Karpas-422 (cell line): ENCODE measurements around the gene RCSD1. TPM values are rescaled to one million over a fixed set of nuclear protein-coding genes. Genes with fewer than 3 reads are reported as not detected.
A peak's percentile ranks its signal among the peaks of the same experiment; 100 is the strongest.

Source experiments
- DNase-seq: peaks from one replicate; pipeline ENCODE4 v3.0.0-alpha.2; 2015
- H2AFZ ChIP-seq: fragments of 200-600 bp; sonication (generic); 2 replicates; pipeline ENCODE4 v1.6.1; 2014; ENCODE audit warnings: antibody characterized with exemption, low read length, mixed read lengths
- H3K27ac ChIP-seq: fragments of 200-600 bp; sonication (generic); 2 replicates; pipeline ENCODE4 v1.5.1; 2014; ENCODE audit warnings: mild to moderate bottlenecking, low read length, moderate library complexity
- H3K27me3 ChIP-seq: fragments of 200-600 bp; sonication (generic); 2 replicates; pipeline ENCODE4 v1.6.1; 2014; ENCODE audit warnings: low read length, mixed read lengths
- H3K36me3 ChIP-seq: fragments of 200-600 bp; sonication (generic); 2 replicates; pipeline ENCODE4 v1.6.1; 2014; ENCODE audit warnings: low read length, mixed read lengths; ENCODE audit not compliant: insufficient read depth
- H3K4me1 ChIP-seq: fragments of 200-600 bp; sonication (generic); 2 replicates; pipeline ENCODE4 v1.6.1; 2014; ENCODE audit warnings: mild to moderate bottlenecking, low read length, mixed read lengths
- H3K4me2 ChIP-seq: fragments of 200-600 bp; sonication (generic); 2 replicates; pipeline ENCODE4 v1.6.1; 2014; ENCODE audit warnings: low read length, low read depth, mild to moderate bottlenecking; ENCODE audit not compliant: poor library complexity, severe bottlenecking
- H3K4me3 ChIP-seq: fragments of 200-600 bp; sonication (generic); 2 replicates; pipeline ENCODE4 v1.5.1; 2014; ENCODE audit warnings: mild to moderate bottlenecking, antibody characterized with exemption, low read length, mixed read lengths
- H3K79me2 ChIP-seq: fragments of 200-600 bp; sonication (generic); 2 replicates; pipeline ENCODE4 v1.6.1; 2014; ENCODE audit warnings: mild to moderate bottlenecking, low read length, mixed read lengths
- H3K9ac ChIP-seq: fragments of 200-600 bp; sonication (generic); 2 replicates; pipeline ENCODE4 v1.6.0; 2014; ENCODE audit warnings: low read length
- H3K9me2 ChIP-seq: fragments of 200-600 bp; sonication (generic), shearing (Covaris generic); replicated peaks from 2 replicates; pipeline ENCODE4 v1.6.0; 2014; ENCODE audit warnings: mild to moderate bottlenecking, low read length, moderate library complexity; ENCODE audit not compliant: insufficient read depth
- H3K9me3 ChIP-seq: fragments of 300-700, 200-600 bp; sonication (generic); 2 replicates; pipeline ENCODE4 v1.6.1; 2014; ENCODE audit warnings: low read length, mixed read lengths
- H4K20me1 ChIP-seq: fragments of 200-600 bp; sonication (generic); 2 replicates; pipeline ENCODE4 v1.6.1; 2014; ENCODE audit warnings: mild to moderate bottlenecking, antibody characterized with exemption, low read length, low read depth; ENCODE audit not compliant: insufficient read depth
- total RNA-seq: library from RNA; depleted of rRNA; stranded (reverse); fragments of >200 nt; shearing (Covaris generic); gene quantifications from 2 replicates; pipeline ENCODE4 v1.2.3, GENCODE V29; 2014; ENCODE audit warnings: low replicate concordance

The RCSD1 gene
- total RNA-seq, 1 experiment from 2014 or later = 85.4 TPM

DNA sequence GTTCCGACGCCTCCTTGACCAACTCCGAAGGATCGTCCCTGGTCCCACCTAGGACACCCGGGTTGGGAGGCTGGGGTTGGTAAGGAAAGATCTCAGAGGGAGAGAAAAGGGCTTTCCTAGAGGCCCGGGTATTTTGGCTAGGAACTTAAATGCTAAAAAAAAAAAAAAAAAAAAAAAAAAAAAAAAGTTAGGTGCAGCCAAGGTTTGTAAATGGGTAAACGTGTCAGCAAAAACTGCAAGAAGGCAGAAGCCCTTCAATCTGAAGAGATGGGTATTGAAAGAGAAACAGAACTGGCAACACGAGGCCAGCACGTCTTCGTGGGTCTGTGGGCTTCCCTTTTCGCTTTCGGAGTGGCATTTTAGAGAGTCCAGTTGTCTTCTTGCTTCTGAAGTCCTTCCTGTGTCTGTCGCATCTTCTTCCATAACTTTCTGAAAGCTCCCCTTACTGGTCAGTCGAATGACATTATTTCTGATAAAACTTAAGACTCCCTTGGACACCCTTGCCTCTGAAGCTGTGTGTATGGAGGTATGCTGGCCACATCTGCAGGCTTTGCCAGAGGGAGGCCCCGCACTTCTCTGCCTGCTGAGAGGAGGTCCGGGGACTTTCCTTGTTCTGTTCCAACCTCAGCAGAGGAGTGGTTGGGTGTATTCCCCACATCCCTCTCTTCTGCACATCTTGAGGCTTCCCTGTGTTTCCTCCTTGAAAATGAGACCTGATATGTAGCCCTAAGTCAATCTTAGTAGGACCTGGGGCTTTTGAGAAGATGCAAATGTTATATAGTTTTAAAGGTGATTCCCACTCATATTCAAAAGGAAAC is 745 bp downstream of the RCSD1 start:
- peak overlapping the region; percentile 81 for H3K4me3 ChIP-seq
- no peaks in the 10 kb centered on the region for H3K27me3 ChIP-seq
- no peaks in the 10 kb centered on the region for H3K9me2 ChIP-seq
- H3K79me2 ChIP-seq = peaks cover 54% of the 10 kb centered on the region
- H3K9ac ChIP-seq = peak overlapping the region; percentile 94
- no peak overlapping the region for H2AFZ ChIP-seq
- peak overlapping the region; percentile 93 for H3K27ac ChIP-seq
- DNase-seq = peak; percentile 68
- H3K9me3 ChIP-seq = no peaks in the 10 kb centered on the region
- peak overlapping the region; percentile 94 for H3K4me2 ChIP-seq
- peaks cover 88% of the 10 kb centered on the region for H3K4me1 ChIP-seq
- no peaks in the 10 kb centered on the region; the same call in 1 of the 2 replicates for H3K36me3 ChIP-seq
- no peaks in the 10 kb centered on the region for H4K20me1 ChIP-seq

DNA sequence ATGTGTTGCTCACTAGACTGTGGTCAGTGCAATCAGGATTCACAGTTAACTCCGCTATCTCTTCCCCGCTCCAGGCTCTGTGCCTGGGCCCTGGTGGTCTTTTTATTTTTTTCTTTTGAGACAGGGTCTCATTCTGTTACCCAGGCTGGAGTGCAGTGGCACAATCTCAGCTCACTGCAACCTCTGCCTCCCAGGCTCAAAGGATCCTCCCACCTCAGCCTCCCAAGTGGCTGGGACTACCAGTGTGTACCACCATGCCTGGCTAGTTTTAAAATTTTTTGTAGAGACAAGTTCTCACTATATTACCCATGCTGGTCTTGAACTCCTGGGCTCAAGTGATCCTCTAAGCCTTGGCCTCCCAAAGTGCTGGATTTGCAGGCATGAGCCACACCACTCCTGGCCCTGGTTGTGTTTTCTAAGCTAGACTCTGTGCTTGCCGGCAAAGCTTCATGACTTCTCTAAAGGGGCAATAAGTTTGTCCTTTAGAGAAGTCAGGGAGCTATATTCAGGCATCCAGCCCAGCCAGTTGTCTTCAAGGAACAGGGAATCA is 1.4 kb downstream of the RCSD1 start:
- peak overlapping the region; percentile 94 for H3K9ac ChIP-seq
- peaks cover 91% of the 10 kb centered on the region for H3K4me1 ChIP-seq
- H3K9me2 ChIP-seq = no peaks in the 10 kb centered on the region
- H3K79me2 ChIP-seq = peaks cover 60% of the 10 kb centered on the region
- H3K4me2 ChIP-seq = peak overlapping the region; percentile 94
- H3K36me3 ChIP-seq = no peaks in the 10 kb centered on the region; the same call in 1 of the 2 replicates
- H3K9me3 ChIP-seq = no peaks in the 10 kb centered on the region
- H4K20me1 ChIP-seq = no peaks in the 10 kb centered on the region
- H3K4me3 ChIP-seq = peak overlapping the region; percentile 81
- peak; percentile 60 for DNase-seq
- no peak overlapping the region for H2AFZ ChIP-seq
- H3K27me3 ChIP-seq = no peaks in the 10 kb centered on the region
- peak overlapping the region; percentile 93 for H3K27ac ChIP-seq

DNA sequence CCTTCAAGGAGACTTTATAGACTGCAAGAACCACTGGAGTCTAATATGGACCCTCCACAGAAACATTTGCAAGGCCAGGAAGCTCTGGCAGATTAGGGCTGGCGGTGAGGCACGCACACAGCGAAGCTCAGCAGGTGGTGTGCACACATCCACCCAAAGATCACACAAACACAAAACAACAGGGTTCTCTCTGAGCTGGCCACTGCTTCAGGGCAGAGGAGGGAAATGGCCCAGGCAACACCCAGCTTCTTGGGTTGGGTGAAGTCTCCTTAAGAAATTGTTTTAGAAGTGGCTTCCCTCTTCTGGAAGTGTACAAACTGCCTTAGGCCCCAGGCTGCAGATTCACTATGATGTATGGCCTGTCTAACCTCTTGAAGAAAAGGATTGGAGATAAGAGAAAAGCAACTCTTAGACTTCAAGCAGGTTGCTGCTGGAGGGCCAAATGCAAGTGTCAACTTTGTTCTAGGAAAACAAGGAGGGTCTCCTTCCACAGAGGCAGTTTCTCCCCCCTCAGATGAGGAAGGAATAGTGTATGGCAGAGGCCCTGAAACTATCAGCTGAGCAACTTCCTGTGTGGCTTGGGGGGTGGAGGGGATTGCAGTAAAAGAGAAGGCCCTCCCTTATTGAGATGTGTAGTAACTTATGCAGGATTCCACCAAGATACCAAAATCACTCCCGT is 2.0 kb downstream of the RCSD1 start:
- DNase-seq = peak; percentile 63
- Histone ChIP-seq H3K9ac (peak overlapping the region; percentile 94), H3K27ac (peak overlapping the region; percentile 93), H3K4me1 (peaks cover 95% of the 10 kb centered on the region), H3K4me3 (peak overlapping the region; percentile 81), H2AFZ (no peak overlapping the region), H3K36me3 (no peaks in the 10 kb centered on the region; the same call in 1 of the 2 replicates), H3K9me2 (no peaks in the 10 kb centered on the region), H4K20me1 (no peaks in the 10 kb centered on the region), H3K9me3 (no peaks in the 10 kb centered on the region), H3K4me2 (peak overlapping the region; percentile 94), H3K79me2 (peaks cover 60% of the 10 kb centered on the region), H3K27me3 (no peaks in the 10 kb centered on the region)

DNA sequence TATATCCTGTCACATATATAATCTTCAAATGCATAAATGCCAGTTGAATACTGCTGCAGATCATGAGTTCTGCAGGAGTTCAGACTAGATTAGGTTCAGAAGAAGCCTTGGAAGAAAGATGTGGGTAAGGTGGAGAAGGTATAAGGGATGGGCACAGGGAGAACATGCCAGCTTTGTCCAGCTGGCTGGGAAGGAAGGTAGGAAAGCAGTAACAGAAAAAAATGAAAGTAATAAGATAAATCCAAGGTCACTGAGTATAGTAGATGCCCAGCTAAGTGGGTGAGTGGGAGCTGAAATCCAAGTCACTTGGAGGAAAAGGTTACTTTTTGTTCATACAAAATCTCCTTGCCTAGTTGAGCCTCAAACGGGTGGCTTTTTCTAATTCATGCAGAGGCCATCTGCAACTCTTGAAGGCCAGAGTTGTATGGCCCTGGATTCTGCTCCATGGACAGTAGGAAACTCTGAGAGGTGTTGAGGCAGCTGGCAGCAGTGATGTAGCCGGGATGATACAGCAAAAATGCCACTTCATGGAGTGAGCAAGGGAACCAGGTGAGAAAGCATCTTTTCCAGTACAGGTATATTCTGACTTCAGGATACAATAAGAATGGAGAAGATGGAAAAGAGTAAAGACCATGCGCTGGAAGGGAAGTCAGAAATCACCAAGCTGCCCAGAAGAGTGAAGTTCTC is 3.4 kb downstream of the RCSD1 start:
- H3K9me3 ChIP-seq = no peaks in the 10 kb centered on the region
- H3K9me2 ChIP-seq = no peaks in the 10 kb centered on the region
- H3K4me2 ChIP-seq = peak overlapping the region; percentile 94
- no peaks in the 10 kb centered on the region for H3K27me3 ChIP-seq
- H4K20me1 ChIP-seq = no peaks in the 10 kb centered on the region
- no peak for DNase-seq
- H3K27ac ChIP-seq = peak overlapping the region; percentile 93
- peaks cover 97% of the 10 kb centered on the region for H3K4me1 ChIP-seq
- H3K9ac ChIP-seq = peak overlapping the region; percentile 8; the same call in 1 of the 2 replicates
- H3K79me2 ChIP-seq = peaks cover 63% of the 10 kb centered on the region
- H3K4me3 ChIP-seq = no peak overlapping the region
- no peaks in the 10 kb centered on the region; the same call in 1 of the 2 replicates for H3K36me3 ChIP-seq
- no peak overlapping the region for H2AFZ ChIP-seq

DNA sequence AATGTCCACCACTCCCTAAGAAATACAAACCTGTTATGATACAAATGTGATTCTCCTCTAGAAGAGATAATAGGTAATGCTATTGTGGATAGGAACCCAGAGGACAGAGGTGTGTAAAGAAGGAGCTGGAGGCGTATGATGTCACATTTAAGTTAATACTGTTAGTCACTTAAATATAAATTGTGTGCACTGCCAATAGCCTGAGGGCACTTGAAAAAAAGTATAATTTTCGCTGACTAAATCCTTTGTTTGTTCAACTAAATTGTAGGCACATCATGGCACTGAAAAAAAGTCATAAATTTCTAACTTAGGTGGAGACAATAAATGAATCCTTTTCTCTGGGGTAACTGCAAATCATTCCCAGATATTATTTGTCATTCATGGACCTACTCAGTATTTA is 4.4 kb downstream of the RCSD1 start:
- Histone ChIP-seq H3K36me3 (no peaks in the 10 kb centered on the region; the same call in 1 of the 2 replicates), H2AFZ (no peak overlapping the region), H3K9ac (no peak overlapping the region), H3K9me2 (no peaks in the 10 kb centered on the region), H3K27me3 (no peaks in the 10 kb centered on the region), H3K27ac (peak overlapping the region; percentile 93), H3K9me3 (no peaks in the 10 kb centered on the region), H3K79me2 (peaks cover 66% of the 10 kb centered on the region), H3K4me3 (no peak overlapping the region), H3K4me1 (peaks cover 87% of the 10 kb centered on the region), H4K20me1 (no peaks in the 10 kb centered on the region), H3K4me2 (peak overlapping the region; percentile 94)
- no peak for DNase-seq

DNA sequence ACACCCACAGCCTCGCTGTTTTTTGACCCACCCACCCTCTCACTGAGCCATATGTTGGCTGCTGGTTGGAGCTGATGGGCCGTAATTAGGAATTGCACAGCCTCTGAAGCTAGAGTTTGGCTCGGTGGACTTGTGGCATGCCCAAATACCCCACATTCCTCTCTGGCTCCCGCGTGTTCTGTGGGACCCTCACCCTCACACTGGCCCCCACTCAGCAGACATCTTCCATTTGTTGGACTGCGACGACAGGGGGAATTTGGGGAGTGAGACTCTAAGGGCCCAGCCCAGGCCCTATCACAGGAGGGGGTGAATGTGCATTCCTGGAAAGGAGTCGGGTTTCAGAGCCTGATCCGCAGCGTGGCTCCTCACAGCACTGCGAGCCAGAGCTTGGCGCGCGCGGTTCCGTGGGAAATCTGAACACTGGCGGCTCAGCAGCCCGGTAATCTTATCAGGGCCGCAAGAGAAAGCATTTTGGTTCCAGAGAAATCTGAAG is 5.2 kb downstream of the RCSD1 start:
- no peaks in the 10 kb centered on the region for H3K9me2 ChIP-seq
- H3K27ac ChIP-seq = peak overlapping the region; percentile 93
- H4K20me1 ChIP-seq = no peaks in the 10 kb centered on the region
- H3K27me3 ChIP-seq = no peaks in the 10 kb centered on the region
- H3K9ac ChIP-seq = no peak overlapping the region; the same call in 1 of the 2 replicates
- no peak overlapping the region for H2AFZ ChIP-seq
- no peaks in the 10 kb centered on the region for H3K9me3 ChIP-seq
- no peak overlapping the region for H3K4me3 ChIP-seq
- peaks cover 82% of the 10 kb centered on the region for H3K4me1 ChIP-seq
- peaks cover 6% of the 10 kb centered on the region for H3K36me3 ChIP-seq
- H3K79me2 ChIP-seq = peaks cover 66% of the 10 kb centered on the region
- peak overlapping the region; percentile 33 for H3K4me2 ChIP-seq
- DNase-seq = no peak

DNA sequence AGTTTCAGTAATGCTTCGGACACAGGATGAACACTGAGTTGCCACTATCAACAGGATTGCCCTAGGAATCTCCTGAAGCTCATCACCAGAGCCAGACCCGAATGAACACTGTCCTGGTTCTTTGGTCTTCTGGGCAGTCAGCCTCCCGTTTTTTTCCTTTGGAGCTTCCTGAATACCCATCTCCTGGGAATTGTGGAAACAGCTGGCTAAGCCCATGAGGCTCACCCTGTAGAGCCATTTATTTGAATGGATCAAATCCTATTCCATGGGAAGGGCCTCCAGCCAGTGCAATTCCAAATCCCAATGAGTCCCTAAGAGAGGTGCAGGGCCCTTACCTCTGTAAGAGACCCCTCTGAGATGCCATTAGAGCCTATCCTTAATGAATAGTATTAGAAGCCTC is 5.9 kb downstream of the RCSD1 start:
- peak overlapping the region; percentile 10 for H3K9ac ChIP-seq
- H3K79me2 ChIP-seq = peaks cover 59% of the 10 kb centered on the region
- no peak for DNase-seq
- no peaks in the 10 kb centered on the region for H3K27me3 ChIP-seq
- peaks cover 75% of the 10 kb centered on the region for H3K4me1 ChIP-seq
- H3K4me2 ChIP-seq = peak overlapping the region; percentile 33
- no peak overlapping the region for H2AFZ ChIP-seq
- no peaks in the 10 kb centered on the region for H3K9me3 ChIP-seq
- H3K4me3 ChIP-seq = no peak overlapping the region
- peak overlapping the region; percentile 93 for H3K27ac ChIP-seq
- no peaks in the 10 kb centered on the region for H4K20me1 ChIP-seq
- H3K9me2 ChIP-seq = no peaks in the 10 kb centered on the region
- H3K36me3 ChIP-seq = peaks cover 10% of the 10 kb centered on the region
